Astrocyte of the cerebellum (primary cell): Measurements from ENCODE around the gene OPCML.
A peak's percentile ranks its signal among the peaks of the same experiment; 100 is the strongest.

Experiments
- DNase-seq: peaks from one replicate; pipeline ENCODE4 v3.0.0-alpha.2; 2011; ENCODE audit warnings: low read depth
- H3K4me3 ChIP-seq: 2 replicates; pipeline ENCODE4 v1.5.1; 2011; ENCODE audit warnings: mild to moderate bottlenecking, low read depth, low read length, moderate library complexity
- in situ Hi-C: cut with HindIII; loops from 2 replicates; pipeline ENCODE4 v1.10.0; 2017; ENCODE audit warnings: low sequenced_read_pairs
- TF ChIP-seq, protein P1 (sequence below): IDR thresholded peaks from 2 replicates; pipeline ENCODE4 v1.5.1; 2012; ENCODE audit warnings: low read length, low read depth, moderate library complexity, mild to moderate bottlenecking; ENCODE audit errors: missing control alignments

The OPCML gene

GRCh38 chr11:132972565-132972964, 559.7 kb downstream of the OPCML start:
- TF ChIP-seq, protein P1, sequence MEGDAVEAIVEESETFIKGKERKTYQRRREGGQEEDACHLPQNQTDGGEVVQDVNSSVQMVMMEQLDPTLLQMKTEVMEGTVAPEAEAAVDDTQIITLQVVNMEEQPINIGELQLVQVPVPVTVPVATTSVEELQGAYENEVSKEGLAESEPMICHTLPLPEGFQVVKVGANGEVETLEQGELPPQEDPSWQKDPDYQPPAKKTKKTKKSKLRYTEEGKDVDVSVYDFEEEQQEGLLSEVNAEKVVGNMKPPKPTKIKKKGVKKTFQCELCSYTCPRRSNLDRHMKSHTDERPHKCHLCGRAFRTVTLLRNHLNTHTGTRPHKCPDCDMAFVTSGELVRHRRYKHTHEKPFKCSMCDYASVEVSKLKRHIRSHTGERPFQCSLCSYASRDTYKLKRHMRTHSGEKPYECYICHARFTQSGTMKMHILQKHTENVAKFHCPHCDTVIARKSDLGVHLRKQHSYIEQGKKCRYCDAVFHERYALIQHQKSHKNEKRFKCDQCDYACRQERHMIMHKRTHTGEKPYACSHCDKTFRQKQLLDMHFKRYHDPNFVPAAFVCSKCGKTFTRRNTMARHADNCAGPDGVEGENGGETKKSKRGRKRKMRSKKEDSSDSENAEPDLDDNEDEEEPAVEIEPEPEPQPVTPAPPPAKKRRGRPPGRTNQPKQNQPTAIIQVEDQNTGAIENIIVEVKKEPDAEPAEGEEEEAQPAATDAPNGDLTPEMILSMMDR: no peak
- no peak overlapping the region for H3K4me3 ChIP-seq
- no peak for DNase-seq
- in situ Hi-C loops: no loop called here

DNA sequence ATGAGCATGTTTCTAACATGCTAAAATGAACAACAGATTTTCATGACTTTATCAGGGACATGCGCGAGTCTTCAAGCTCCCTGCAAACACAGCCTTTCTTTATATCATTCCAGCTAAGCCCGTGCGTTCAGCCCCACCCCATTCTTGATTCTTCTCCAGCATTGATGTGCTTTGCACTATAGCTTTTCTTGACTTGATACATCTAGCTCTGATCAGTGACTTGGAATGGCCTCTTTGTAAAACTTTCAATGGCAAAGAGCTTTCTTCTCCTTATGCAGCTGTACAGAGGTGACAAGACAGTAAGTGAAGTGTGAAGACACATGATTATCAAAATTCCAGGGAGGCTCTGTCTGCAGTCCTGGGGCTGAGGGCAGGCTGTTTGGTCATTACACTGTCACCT, 561.0 kb downstream of the OPCML start:
- no peak for DNase-seq
- H3K4me3 ChIP-seq: no peak overlapping the region
- in situ Hi-C loops: no loop called here
- TF ChIP-seq, protein P1: no peak

DNA sequence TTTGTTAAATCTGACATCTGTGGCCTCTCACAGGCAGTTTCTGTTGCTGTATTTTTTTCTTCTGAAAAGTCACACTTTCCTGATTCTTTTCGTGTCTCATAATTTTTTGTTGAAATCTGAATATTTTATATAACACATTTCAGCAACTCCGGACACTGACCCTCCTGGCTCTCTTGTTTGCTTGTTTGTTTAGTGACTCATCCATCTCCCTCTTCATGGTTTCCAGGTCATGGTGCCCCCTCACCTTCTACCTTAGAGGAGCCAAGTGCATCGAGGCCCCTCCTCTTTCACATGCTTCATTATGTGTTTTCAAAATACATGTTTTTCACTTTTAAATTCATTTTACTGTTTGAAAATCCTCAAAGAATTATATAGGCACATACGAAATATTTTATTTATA, 562.4 kb downstream of the OPCML start:
- no peak for DNase-seq
- no peak overlapping the region for H3K4me3 ChIP-seq
- in situ Hi-C loops: no loop called here
- TF ChIP-seq, protein P1: no peak

- in situ Hi-C loops: no loop called here
- H3K4me3 ChIP-seq: no peak overlapping the region
- peak; percentile 37 for DNase-seq
- TF ChIP-seq, protein P1: no peak
Measured at GRCh38 chr11:132962041-132962440, 570.3 kb downstream of the OPCML start.

DNA sequence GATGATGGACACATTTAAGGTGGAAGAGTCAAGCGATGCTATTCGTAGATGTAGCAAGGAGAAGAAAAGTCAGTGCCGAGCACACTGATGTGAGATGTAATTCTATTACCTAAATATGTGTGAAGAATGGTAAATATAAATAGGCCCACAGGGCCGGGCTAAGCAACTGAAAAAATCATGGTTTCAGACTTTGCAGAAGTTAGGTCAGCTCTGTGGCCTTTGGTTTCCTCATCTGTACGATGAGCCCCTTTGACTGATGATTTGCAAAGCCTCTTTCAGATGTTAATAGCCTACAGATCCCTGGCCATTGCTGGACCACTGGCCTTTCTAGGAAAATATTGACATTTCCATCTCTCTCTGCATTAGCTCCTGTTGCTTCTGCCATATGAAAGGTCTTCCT, 570.8 kb downstream of the OPCML start:
- DNase-seq: no peak
- H3K4me3 ChIP-seq: no peak overlapping the region
- in situ Hi-C loops: no loop called here
- TF ChIP-seq, protein P1: no peak

GRCh38 chr11:132960273-132961078, 571.8 kb downstream of the OPCML start:
- TF ChIP-seq, protein P1: no peak
- in situ Hi-C loops: no loop called here
- no peak for DNase-seq
- no peak overlapping the region for H3K4me3 ChIP-seq

DNA sequence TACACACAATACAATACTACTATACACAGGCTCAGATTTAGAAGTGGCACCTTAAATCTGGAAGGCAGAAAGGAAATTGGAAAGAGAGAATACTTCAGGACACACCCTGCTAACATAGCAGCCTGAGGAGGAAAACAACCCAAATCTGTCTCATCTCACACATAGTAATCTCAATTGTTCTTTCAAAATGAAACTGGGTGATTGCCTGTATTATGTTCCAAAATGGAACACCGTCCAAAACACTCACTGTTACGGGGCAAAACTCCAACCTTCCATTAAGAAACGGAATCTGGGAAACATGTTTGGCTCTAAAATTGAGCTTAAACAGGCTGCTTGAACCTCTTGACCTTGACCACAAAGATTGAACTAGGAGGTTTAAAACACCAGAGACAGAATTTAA, 572.6 kb downstream of the OPCML start:
- DNase-seq: no peak
- H3K4me3 ChIP-seq: no peak overlapping the region
- in situ Hi-C loops: no loop called here
- TF ChIP-seq, protein P1: no peak
